A549 (cell line): ENCODE results near the gene TAOK3. TPM values are rescaled to one million over a fixed set of nuclear protein-coding genes. Genes with fewer than 3 reads are reported as not detected.

Experiments
- ATAC-seq, 2 experiments: fragments of 200-7000 bp in 1 of 2; fragments of >200 bp in 1 of 2; cut with Nextera tagmentation in 1 of 2; cut with Tn5 transposase in 1 of 2; 3 replicates each; pipeline versions ENCODE4 v1.8.0 to v1.9.1; 2018 to 2020; ENCODE audit warnings: mild to moderate bottlenecking in 1 of 2, moderate library complexity in 1 of 2
- CTCF ChIA-PET: fragments of 300-600 bp; sonication (Branson Sonifier 250); formaldehyde crosslinking; extraction: SDS; loops from one replicate; lab custom pipeline; 2021; ENCODE audit warnings: antibody characterized with exemption, inconsistent platforms; lab: Yijun Ruan, JAX
- POLR2A ChIA-PET: fragments of 350-600 bp; formaldehyde crosslinking; extraction: SDS; loops from one replicate; lab custom pipeline; 2021; ENCODE audit warnings: antibody characterized with exemption, inconsistent platforms; lab: Yijun Ruan, JAX
- DNase-seq, 2 experiments: peaks; one replicate each; pipeline versions ENCODE4 v3.0.0 to v3.0.0-alpha.2; 2011 to 2016; ENCODE audit warnings: low read depth in 1 of 2, low spot score in 1 of 2
- FAIRE-seq: peaks from 2 replicates; lab custom pipeline; 2011; peaks lifted over from hg19 to GRCh38; lab: Jason Lieb, UNC
- H3K27ac ChIP-seq, 2 experiments: fragments of >200 bp; sonication (Bioruptor Twin); formaldehyde crosslinking; 3 replicates each; pipeline ENCODE4 v1.5.1; 2016 to 2017
- H3K4me1 ChIP-seq: fragments of >200 bp; sonication (Bioruptor Twin); formaldehyde crosslinking; 3 replicates; pipeline ENCODE4 v1.6.1; 2016
- H3K4me2 ChIP-seq: fragments of >200 bp; sonication (Bioruptor Twin); formaldehyde crosslinking; 3 replicates; pipeline ENCODE4 v1.6.1; 2016
- H3K4me3 ChIP-seq: fragments of >200 bp; sonication (Bioruptor Twin); formaldehyde crosslinking; 3 replicates; pipeline ENCODE4 v1.5.1; 2016
- H3K9me3 ChIP-seq: fragments of >200 bp; sonication (Bioruptor Twin); formaldehyde crosslinking; 3 replicates; pipeline ENCODE4 v1.6.1; 2016
- ATOH8 ChIP-seq: fragments of 250-450 bp; sonication (Bioruptor Pico); IDR thresholded peaks from 2 replicates; pipeline ENCODE4 v1.5.0; 2020; ENCODE audit warnings: low read depth, mild to moderate bottlenecking, moderate library complexity
- CBX2 ChIP-seq: fragments of 200-600 bp; sonication (generic); IDR thresholded peaks from 2 replicates; pipeline ENCODE4 v1.6.1; 2016; ENCODE audit warnings: low read depth, mild to moderate bottlenecking, borderline replicate concordance
- CEBPB ChIP-seq, 2 experiments: fragments of >200 bp in 1 of 2; sonication (Bioruptor Twin) in 1 of 2; formaldehyde crosslinking in 1 of 2; IDR thresholded peaks; 2 replicates each; pipeline ENCODE4 v1.6.1; 2012 to 2016
- CHD2 ChIP-seq: fragments of 150-350 bp; IDR thresholded peaks from 2 replicates; pipeline ENCODE4 v1.6.1; 2014; ENCODE audit warnings: low read length; ENCODE audit not compliant: partially characterized antibody
- CTCF ChIP-seq: fragments of >200 bp; sonication (Bioruptor Twin); formaldehyde crosslinking; IDR thresholded peaks from 3 replicates; pipeline ENCODE4 v1.5.1; 2016
- E2F6 ChIP-seq: IDR thresholded peaks from 2 replicates; pipeline ENCODE4 v1.6.1; 2012; ENCODE audit warnings: low read depth, borderline replicate concordance
- EHF ChIP-seq: fragments of 250-450 bp; sonication (Bioruptor Pico); IDR thresholded peaks from 2 replicates; pipeline ENCODE4 v1.5.0; 2020; ENCODE audit warnings: mild to moderate bottlenecking
- ELK1 ChIP-seq: fragments of 150-350 bp; IDR thresholded peaks from 2 replicates; pipeline ENCODE4 v1.6.1; 2014; ENCODE audit warnings: low read depth, mild to moderate bottlenecking, low read length
- ESRRA ChIP-seq: fragments of 150-350 bp; IDR thresholded peaks from 2 replicates; pipeline ENCODE4 v1.6.1; 2014; ENCODE audit warnings: mild to moderate bottlenecking, low read length, borderline replicate concordance
- FOSB ChIP-seq: fragments of 250-450 bp; sonication (Bioruptor Pico); IDR thresholded peaks from 2 replicates; pipeline ENCODE4 v1.5.0; 2020; ENCODE audit warnings: mild to moderate bottlenecking, moderate library complexity
- FOSL2 ChIP-seq, 2 experiments: fragments of 450-650 bp in 1 of 2; fragments of >200 bp in 1 of 2; sonication (Bioruptor Twin) in 1 of 2; formaldehyde crosslinking; IDR thresholded peaks; 2 replicates each; pipeline versions ENCODE4 v1.5.0 to v1.6.1; 2016 to 2020; ENCODE audit warnings: mild to moderate bottlenecking in 1 of 2, moderate library complexity in 1 of 2
- FOXS1 ChIP-seq: fragments of 250-450 bp; sonication (Bioruptor Pico); IDR thresholded peaks from 2 replicates; pipeline ENCODE4 v1.5.0; 2020; ENCODE audit warnings: mild to moderate bottlenecking, moderate library complexity
- GATA3 ChIP-seq: IDR thresholded peaks from 2 replicates; pipeline ENCODE4 v1.6.1; 2012; ENCODE audit warnings: borderline replicate concordance
- HDAC2 ChIP-seq: fragments of 200-600 bp; sonication (generic); IDR thresholded peaks from 2 replicates; pipeline ENCODE4 v1.6.1; 2016
- HOXB5 ChIP-seq: fragments of 250-450 bp; sonication (Bioruptor Pico); IDR thresholded peaks from 2 replicates; pipeline ENCODE4 v1.5.0; 2020; ENCODE audit warnings: mild to moderate bottlenecking, moderate library complexity
- JUN ChIP-seq, 2 experiments: fragments of >200 bp; sonication (Bioruptor Twin); formaldehyde crosslinking; IDR thresholded peaks; 2 replicates in 1 of 2; 3 replicates in 1 of 2; pipeline ENCODE4 v1.6.1; 2016 to 2017
- KDM5A ChIP-seq: fragments of 200-600 bp; sonication (generic); IDR thresholded peaks from 2 replicates; pipeline ENCODE4 v1.6.1; 2016; ENCODE audit warnings: antibody characterized with exemption, mild to moderate bottlenecking
- MAX ChIP-seq: IDR thresholded peaks from 2 replicates; pipeline ENCODE4 v1.6.1; 2012
- MYC ChIP-seq: IDR thresholded peaks from 2 replicates; pipeline ENCODE4 v1.6.1; 2012; ENCODE audit warnings: mild to moderate bottlenecking, inconsistent platforms, low read length, improper control_type of control experiment, borderline replicate concordance
- NFE2L2 ChIP-seq: fragments of 150-350 bp; conservative IDR thresholded peaks from 2 replicates; pipeline ENCODE4 v1.6.1; 2014; ENCODE audit warnings: low read length
- PHF8 ChIP-seq: fragments of 200-600 bp; sonication (generic); IDR thresholded peaks from 2 replicates; pipeline ENCODE4 v1.6.1; 2016; ENCODE audit warnings: low read depth, mild to moderate bottlenecking, antibody characterized with exemption, moderate library complexity, borderline replicate concordance
- POLR2A ChIP-seq: IDR thresholded peaks from 2 replicates; pipeline ENCODE4 v1.6.1; 2012; ENCODE audit warnings: mild to moderate bottlenecking, low read length
- RAD21 ChIP-seq, 2 experiments: fragments of >200 bp in 1 of 2; sonication (Bioruptor Twin) in 1 of 2; formaldehyde crosslinking in 1 of 2; IDR thresholded peaks in 1 of 2; conservative IDR thresholded peaks in 1 of 2; 2 replicates in 1 of 2; 3 replicates in 1 of 2; pipeline ENCODE4 v1.6.1; 2012 to 2018; ENCODE audit warnings: inconsistent platforms in 1 of 2
- RFX5 ChIP-seq: fragments of 450-650 bp; IDR thresholded peaks from 2 replicates; pipeline ENCODE4 v1.7.1; 2014; ENCODE audit warnings: antibody characterized with exemption, mild to moderate bottlenecking, moderate library complexity
- RNF2 ChIP-seq: fragments of 200-600 bp; sonication (generic); IDR thresholded peaks from 2 replicates; pipeline ENCODE4 v1.6.1; 2016; ENCODE audit warnings: low read depth, mild to moderate bottlenecking, antibody characterized with exemption, moderate library complexity, borderline replicate concordance
- SMC3 ChIP-seq: fragments of >200 bp; sonication (Bioruptor Twin); formaldehyde crosslinking; IDR thresholded peaks from 3 replicates; pipeline ENCODE4 v1.6.1; 2018; ENCODE audit warnings: inconsistent platforms
- TFCP2L1 ChIP-seq: fragments of 250-450 bp; sonication (Bioruptor Pico); IDR thresholded peaks from 2 replicates; pipeline ENCODE4 v1.5.0; 2021; ENCODE audit warnings: mild to moderate bottlenecking
- TP53 ChIP-seq: fragments of 250-450 bp; sonication (Bioruptor Pico); IDR thresholded peaks from 2 replicates; pipeline ENCODE4 v1.5.0; 2021; ENCODE audit warnings: mild to moderate bottlenecking, moderate library complexity
- WGBS: methylation state at CpG from one replicate; pipeline ENCODE4 v1.1.6; 2017; ENCODE audit errors: missing lambda C conversion rate; 5-methylcytosine and 5-hydroxymethylcytosine counted together
- polyA plus RNA-seq, 4 experiments: library from polyadenylated mRNA; depleted of rRNA in 3 of 4; stranded (reverse); fragments of >200 nt; fragmentation: RNase III in 1 of 4; extraction: RNeasy Plus Mini Kit Qiagen cat#74134 plus additional on column Dnase treatment in 1 of 4; gene quantifications; 2 replicates in 3 of 4; 3 replicates in 1 of 4; pipeline ENCODE4 v1.2.3, GENCODE V29; 2011 to 2017

Gene TAOK3
- polyA plus RNA-seq, 2 of the 4 experiments (the other 2 are of a cell fraction): 13.1 to 27.6 TPM

- peak overlapping the region; percentile 91 for H3K4me3 ChIP-seq
- H3K4me1 ChIP-seq: peaks cover 15% of the 10 kb centered on the region
- H3K27ac ChIP-seq: peak overlapping the region; percentile 95 to 96
- no peak for DNase-seq
- peak overlapping the region; percentile 87 for H3K4me2 ChIP-seq
- no peaks in the 10 kb centered on the region for H3K9me3 ChIP-seq
- peak in 1 of 2 experiments; percentile 8; a peak in 1 of 6 replicates for ATAC-seq
- ChIA-PET CTCF (interaction anchor here (0.5 to 6.6 kb wide), 57 partner anchors 8 to 1302 kb away, joined by 3 to 193 read pairs (median 6); partner anchors contain the start of genes PEBP1 and PRKAB1), POLR2A (interaction anchor here (1.3 to 1.6 kb wide), 5 partner anchors 193 to 256 kb away, joined by 3 to 16 read pairs (median 4); partner anchors contain the start of gene PEBP1)
- TF ChIP-seq NFE2L2: no peak
- TF ChIP-seq RFX5: no peak
- TF ChIP-seq SMC3: no peak
- no peak for TF ChIP-seq RAD21 (conservative IDR thresholded peaks at IDR 0.05 in 1 of 2, IDR thresholded peaks at IDR 0.05 in 1 of 2)
- no peak for TF ChIP-seq HDAC2
- TF ChIP-seq ATOH8 (CRISPR knock-in tag): no peak
- no peak for TF ChIP-seq MYC
- no peak for TF ChIP-seq GATA3
- TF ChIP-seq CHD2: no peak
- no peak for TF ChIP-seq E2F6
- TF ChIP-seq TP53: no peak
- no peak for TF ChIP-seq PHF8
- 3% methylated on average over 22 of the region's 22 CpGs for WGBS
- no peak for FAIRE-seq
Measured at GRCh38 chr12:118377021-118377883, 4.5 kb upstream of the TAOK3 start.

GRCh38 chr12:118376089-118377020 lies 3.6 kb upstream of the TAOK3 start, which contains the start of gene SUDS3:
SUDS3 (plus strand) TSS chr12:118376555; CDS start chr12:118376692, 137 bp downstream.
- FAIRE-seq (no peak), ATAC-seq (peak; percentile 26 to 39; a peak in 5 of 6 replicates), DNase-seq (peak; percentile 84)
- Histone ChIP-seq H3K4me1 (peaks cover 15% of the 10 kb centered on the region), H3K9me3 (no peaks in the 10 kb centered on the region), H3K4me3 (peak within 1 kb of the TSS; percentile 91), H3K4me2 (peak within 1 kb of the TSS; percentile 87), H3K27ac (peak within 1 kb of the TSS; percentile 95 to 96)
- ChIA-PET POLR2A (interaction anchor here (0.6 to 1.6 kb wide), 8 partner anchors 17 to 502 kb away, joined by 3 to 16 read pairs (median 4); partner anchors contain the start of gene PEBP1), CTCF (interaction anchor here (0.5 to 6.6 kb wide), 79 partner anchors 7 to 1303 kb away, joined by 3 to 193 read pairs (median 5); partner anchors contain the start of genes PEBP1 and PRKAB1)
- 1% methylated on average over 21 of the region's 102 CpGs for WGBS
- TF ChIP-seq ESRRA (0 out of 2 replicates have a peak, but pooled peaks have one; percentile 53), POLR2A (peak; percentile 49; the same call in 1 of the 2 replicates), KDM5A (no peak), NFE2L2 (no peak), FOXS1 (CRISPR knock-in tag) (0 out of 2 replicates have a peak, but pooled peaks have one; percentile 27), TFCP2L1 (CRISPR knock-in tag) (no peak), FOSL2 (IDR thresholded peaks at IDR 0.05) (no peak), FOSL2 (CRISPR knock-in tag; IDR thresholded peaks at IDR 0.05) (peak; percentile 22; the same call in 1 of the 2 replicates), RNF2 (no peak), CTCF (peak; percentile 96), CHD2 (peak; percentile 69), ELK1 (0 out of 2 replicates have a peak, but pooled peaks have one; percentile 26), CEBPB (IDR thresholded peaks at IDR 0.05) (no peak; a peak in 1 of 4 replicates), EHF (peak; percentile 89), SMC3 (peak; percentile 99), FOSB (CRISPR knock-in tag) (no peak), HOXB5 (CRISPR knock-in tag) (0 out of 2 replicates have a peak, but pooled peaks have one; percentile 66), RAD21 (conservative IDR thresholded peaks at IDR 0.05 in 1 of 2, IDR thresholded peaks at IDR 0.05 in 1 of 2) (peak; percentile 92 to 98), PHF8 (peak; percentile 83), MAX (peak; percentile 52; the same call in 1 of the 2 replicates), CBX2 (no peak), JUN (IDR thresholded peaks at IDR 0.05) (peak; percentile 77 to 98; a peak in 4 of 5 replicates)
